Fibroblast of peridontal ligament (primary cell): Measurements from ENCODE around the gene TTC12.

Experiments used
- DNase-seq: peaks from one replicate; pipeline ENCODE4 v3.0.0-alpha.2; 2010; ENCODE audit errors: extremely low read depth

Gene TTC12

GRCh38 chr11:113405724-113406478 lies 91.5 kb downstream of the TTC12 start:
- no peak for DNase-seq

- DNase-seq: no peak
Observed at GRCh38 chr11:113407163-113407562, 92.8 kb downstream of the TTC12 start.

GRCh38 chr11:113408206-113408605 lies 93.8 kb downstream of the TTC12 start:
- no peak for DNase-seq

GRCh38 chr11:113408887-113409286 lies 94.5 kb downstream of the TTC12 start:
- DNase-seq: no peak

GRCh38 chr11:113409526-113409925 lies 95.1 kb downstream of the TTC12 start:
- no peak for DNase-seq

- DNase-seq: no peak
Observed at GRCh38 chr11:113410414-113411135, 96.2 kb downstream of the TTC12 start.

GRCh38 chr11:113411536-113411935 lies 97.2 kb downstream of the TTC12 start:
- no peak for DNase-seq

- no peak for DNase-seq
Observed at GRCh38 chr11:113412675-113413074, 98.3 kb downstream of the TTC12 start.

GRCh38 chr11:113415343-113415742 lies 101.0 kb downstream of the TTC12 start:
- no peak for DNase-seq
